ENCODE data around the gene ARL6. TPM values are rescaled to one million over a fixed set of nuclear protein-coding genes. Genes with fewer than 3 reads are reported as not detected.
A peak's percentile ranks its signal among the peaks of the same experiment; 100 is the strongest.

Gene ARL6
- polyA plus RNA-seq (2013, experiment 1 of 2; ENCODE audit: insufficient read length), result 6.3 TPM
- 6.7 TPM for polyA plus RNA-seq (2013, experiment 2 of 2; ENCODE audit: insufficient read length)

- DNase-seq, result peak; percentile 87
Measured at GRCh38 chr3:97764407-97765238, at the start of gene ARL6. TSS of gene ARL6 (plus strand) at chr3:97764758. CDS start at chr3:97768108, 3,350 bp downstream.

DNA sequence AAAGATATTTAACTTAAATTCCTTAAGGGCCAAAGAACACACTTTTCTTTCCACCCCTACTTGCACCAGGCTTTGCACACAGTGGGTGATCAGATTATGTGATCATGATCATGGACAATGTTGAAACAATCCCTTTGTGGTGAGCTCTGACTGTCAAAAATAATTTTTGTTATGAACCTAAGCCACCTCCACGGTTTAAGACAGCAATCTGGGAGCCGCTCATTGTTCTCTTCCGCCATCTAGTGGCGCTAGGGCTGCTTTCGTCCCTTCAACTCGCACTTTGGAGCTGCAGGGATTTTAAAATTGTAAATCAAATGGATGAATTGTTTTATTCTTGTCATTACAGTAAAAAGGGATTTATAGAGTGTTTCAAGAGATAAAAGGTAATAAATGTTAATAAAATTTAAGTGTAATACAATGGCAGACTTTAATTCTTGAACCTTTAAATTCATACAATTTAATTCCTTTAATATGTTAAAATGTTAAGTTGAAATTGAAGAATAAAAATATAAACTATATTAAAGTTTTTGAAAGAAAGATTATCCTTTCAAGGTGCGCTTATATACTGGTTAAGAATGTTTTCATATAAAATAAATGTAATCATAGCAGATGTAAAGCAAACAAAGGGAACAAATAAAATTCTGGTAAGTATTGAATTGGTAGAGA, 45.3 kb upstream of the ARL6 start:
- peak; percentile 68 for DNase-seq

DNA sequence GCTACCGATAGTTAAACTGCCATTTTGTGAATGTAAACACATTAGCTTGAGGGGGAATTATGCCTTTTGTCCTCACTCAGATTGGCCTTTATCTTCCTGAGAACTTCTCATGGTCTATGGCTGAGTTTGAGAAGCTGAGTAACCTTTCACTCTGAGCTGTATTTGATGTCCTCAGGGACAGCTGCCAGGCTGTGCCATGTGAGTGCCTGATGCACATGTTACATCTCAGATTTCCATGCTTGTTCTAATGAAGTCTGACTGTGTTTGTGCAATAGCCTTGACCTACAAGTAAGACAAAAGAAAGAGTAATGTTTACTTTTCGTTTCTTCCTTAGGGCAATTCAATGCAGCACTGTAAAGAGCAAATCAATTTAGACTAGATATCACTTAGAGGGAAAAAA, 44.1 kb upstream of the ARL6 start:
- no peak for DNase-seq

DNA sequence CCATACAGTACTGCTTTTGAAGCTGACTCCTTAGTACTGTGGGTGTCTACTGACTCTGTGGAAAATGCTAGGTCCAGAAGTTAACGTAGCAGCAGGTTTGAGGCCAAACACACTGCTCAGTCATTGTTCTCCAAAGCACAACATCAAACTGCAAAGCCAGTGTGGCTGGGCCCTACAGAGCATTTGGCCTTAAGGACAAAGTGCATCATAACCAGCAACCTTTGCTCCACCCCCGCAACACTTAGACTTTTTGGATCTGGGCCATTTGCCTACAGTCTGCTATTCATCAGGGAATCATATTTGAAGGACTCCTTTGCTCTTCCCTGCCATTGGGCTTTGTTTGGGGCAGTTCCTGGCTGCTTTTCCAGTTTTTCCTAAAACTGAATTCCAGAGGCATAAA, 43.1 kb upstream of the ARL6 start:
- DNase-seq, result no peak

DNA sequence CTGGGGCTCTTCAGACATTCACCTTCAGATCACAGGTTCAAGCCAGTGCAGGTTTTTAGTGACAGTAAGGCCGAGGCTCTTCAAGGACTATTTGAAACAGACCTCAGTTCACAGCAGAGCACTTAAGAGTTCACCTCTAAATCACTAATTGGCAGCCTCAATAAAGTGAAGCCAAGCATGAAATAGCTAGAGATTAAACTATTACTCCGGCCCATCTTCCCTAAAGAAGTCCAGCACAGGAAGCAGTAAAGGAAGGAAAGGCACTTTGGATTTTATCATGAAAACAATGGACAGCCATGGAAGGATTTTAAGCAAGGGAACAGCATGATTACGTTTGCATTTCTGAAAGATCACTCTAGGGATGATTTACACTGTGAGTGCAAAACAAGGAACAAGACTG, 27.6 kb upstream of the ARL6 start:
- DNase-seq, result no peak

- DNase-seq, result no peak
Measured at GRCh38 chr3:97738761-97739160, 25.8 kb upstream of the ARL6 start.

GRCh38 chr3:97742036-97742435, 22.5 kb upstream of the ARL6 start:
- DNase-seq, result no peak

DNA sequence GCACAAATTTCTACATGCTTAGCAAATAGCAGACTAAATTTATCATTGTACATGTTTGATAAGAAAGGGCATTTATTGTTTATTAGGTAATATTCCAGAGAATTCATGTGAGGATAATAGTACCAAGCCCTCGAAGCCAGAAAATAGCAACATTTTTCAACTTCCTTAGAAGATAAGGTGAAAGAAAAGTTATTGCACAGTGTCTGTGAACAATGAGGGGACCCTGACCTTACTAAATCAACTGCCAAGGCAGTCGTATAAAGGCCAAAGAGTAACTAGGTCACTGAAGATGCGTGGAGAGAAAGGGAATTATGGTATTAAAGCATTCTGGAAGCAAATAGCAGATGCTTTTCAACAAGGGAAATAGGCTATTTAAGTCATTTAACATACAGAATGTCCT, 20.3 kb upstream of the ARL6 start:
- DNase-seq, result no peak

- DNase-seq, result no peak
Measured at GRCh38 chr3:97763586-97764406, 762 bp upstream of the ARL6 start.

GRCh38 chr3:97765336-97765735, 778 bp downstream of the ARL6 start:
- no peak for DNase-seq

GRCh38 chr3:97772926-97773325, 8.4 kb downstream of the ARL6 start:
- no peak for DNase-seq

DNA sequence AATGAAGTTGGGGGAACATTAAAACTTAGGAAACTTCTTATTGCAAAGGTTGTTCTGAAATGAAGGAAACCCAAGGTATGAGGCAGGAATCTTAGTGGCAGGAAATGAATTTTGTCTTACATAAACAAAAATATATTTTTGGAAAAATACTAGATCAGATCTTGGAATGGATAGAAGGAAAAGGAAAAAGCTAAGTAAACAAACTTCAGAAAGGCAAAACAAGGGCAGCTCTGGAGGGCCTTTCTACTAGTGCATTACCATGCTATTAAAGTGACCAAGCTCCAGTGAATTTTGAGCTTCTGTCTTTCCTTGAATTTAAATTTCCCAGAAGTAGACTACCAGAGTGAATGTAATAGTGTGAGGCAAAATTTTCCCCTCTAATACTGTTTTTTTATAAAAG, 13.6 kb downstream of the ARL6 start:
- no peak for DNase-seq

DNA sequence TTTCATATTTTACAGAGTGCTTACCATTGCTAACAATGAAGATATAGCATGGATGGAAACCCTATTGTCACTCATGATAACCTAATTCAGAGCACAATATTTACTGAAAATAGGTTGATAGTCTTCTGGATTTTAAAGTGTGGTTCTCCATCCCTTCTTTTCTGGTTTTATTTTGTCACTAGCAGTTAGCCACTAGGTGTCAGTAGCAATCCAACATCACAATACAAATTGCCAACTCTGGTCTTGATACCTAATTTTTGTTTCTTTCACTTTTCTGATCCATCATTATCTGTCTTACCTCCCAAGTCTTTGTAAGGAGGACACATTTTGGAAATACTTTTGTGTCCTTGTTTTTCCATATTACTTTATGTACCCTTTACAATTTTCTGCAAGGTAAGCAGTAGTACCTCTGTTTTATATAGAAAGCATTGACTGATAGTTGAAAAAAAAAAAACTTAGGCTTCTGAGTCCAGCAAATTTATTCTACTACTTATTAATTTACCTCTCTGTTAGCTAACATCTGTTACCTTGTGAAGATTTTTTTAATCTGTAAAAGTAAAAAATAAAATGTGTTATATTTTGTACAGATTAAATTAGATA, 29.0 kb downstream of the ARL6 start:
- DNase-seq, result peak; percentile 51

- DNase-seq, result no peak
Measured at GRCh38 chr3:97795951-97796350, 31.4 kb downstream of the ARL6 start.

DNA sequence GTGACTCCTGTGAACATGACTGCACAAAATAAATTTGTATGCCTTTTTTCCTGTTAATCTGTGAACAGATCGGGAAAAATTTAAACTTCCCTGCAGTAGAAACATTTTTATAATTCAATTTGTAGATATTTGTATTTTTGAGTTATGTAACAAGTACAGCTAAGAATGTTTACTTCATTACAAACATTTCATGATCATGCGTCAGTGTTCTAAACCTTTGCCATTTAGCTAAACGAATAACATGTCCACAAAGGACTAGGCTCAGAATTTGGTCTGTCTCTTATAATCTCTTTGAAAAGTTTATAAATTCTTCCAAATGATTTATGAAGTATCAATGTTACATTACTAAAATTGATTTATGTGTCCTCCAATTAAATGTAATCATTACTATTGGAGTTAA, 39.9 kb downstream of the ARL6 start:
- DNase-seq, result no peak

DNA sequence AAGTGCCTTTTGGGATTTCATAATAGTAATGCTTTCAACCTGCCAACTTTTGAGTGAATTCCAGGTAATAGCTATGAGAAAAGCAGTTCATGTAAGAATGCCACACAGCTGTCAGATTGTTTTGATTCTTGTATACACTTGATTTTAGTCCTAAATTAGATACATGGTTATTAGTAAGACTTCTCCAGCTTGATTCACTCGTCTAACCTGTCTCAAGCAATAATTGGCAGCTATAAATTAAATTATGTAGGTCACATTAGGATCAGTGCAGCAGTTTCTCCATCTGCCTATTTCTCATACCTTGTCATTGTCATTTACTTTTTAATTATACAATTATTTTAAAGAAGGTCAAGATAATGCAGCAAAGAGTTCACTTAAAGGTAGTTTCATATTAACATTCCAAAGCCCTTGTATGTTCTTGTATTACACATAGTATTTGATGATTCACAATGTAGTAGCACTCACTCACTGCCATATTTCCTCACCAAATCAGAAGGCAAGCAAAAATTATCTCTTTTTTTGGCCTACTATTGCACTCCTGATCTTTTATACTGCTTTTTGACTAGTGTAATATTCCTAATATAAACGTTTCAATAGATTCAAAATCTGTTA, 46.3 kb downstream of the ARL6 start:
- peak; percentile 26 for DNase-seq

DNA sequence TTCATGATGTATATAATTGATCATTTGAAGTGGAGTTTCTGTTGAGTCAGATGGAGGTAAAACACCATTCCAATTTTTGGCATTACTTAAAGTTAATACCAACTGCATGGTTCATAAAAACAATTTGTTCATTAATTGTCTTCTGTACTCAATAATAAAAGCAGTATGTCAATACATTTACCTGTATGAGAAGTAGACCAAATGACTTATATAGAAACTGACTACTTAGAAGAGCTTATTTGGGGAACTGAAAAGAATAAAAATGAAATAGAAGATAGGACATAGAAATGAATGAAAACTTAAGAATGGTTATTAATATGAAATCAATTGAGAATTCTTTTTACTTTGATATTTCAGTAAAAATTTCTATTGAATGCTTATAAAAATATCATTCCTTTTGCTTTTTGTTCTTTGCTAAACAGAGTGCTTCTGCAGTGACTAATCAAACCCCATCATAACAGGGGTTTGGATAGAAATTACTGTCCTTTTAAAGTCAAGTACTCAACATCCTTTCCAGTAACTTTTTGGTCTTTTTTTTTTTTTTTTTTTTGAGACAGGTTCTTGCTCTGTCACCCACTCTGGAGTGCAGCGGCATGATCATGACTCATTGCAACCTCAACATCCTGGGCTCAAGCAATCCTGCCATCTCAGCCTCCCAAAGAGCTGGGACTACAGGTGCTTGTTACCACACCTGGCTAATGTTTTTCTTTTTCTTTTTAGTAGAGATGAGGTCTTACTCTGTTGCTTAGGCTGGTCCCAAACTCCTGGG, 50.8 kb downstream of the ARL6 start:
- peak; percentile 37 for DNase-seq

DNA sequence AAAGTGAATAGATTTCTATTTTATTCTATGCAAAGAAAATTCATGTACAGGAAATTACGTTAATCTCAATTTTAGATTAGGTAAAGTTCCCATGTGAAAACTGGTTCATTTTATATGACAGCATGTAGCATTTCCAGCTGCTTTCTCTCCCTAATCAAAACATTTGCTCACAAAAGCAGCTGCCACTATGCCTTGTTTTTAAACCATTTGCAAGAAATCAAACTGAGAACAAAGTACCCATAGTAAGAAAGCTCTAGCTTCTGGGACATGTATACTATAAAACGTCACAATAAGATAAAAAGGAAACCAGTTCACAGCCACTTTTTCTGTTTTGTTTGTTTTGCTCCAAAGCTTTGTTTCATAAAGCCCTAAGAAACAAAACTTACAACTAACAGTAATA, 52.3 kb downstream of the ARL6 start:
- DNase-seq, result no peak

GRCh38 chr3:97817965-97818364, 53.4 kb downstream of the ARL6 start:
- no peak for DNase-seq

GRCh38 chr3:97820780-97821179, 56.2 kb downstream of the ARL6 start:
- DNase-seq, result no peak

GRCh38 chr3:97821287-97821773, 56.8 kb downstream of the ARL6 start:
- no peak for DNase-seq
